HG03378 (cell line): Measurements from ENCODE around the gene PLIN5.
"Not testable (repeated sequence)": the region's sequence is repeated elsewhere in the genome, so short reads cannot be mapped to it uniquely, and the experiment has no call there.

Experiments
- ATAC-seq: cut with Tn5 transposase; IDR thresholded peaks from one replicate; pipeline ENCODE4 v1.9.1; 2021; ENCODE audit warnings: mild to moderate bottlenecking, moderate library complexity; ENCODE audit not compliant: unreplicated experiment

Gene PLIN5

GRCh38 chr19:4568886-4569285 lies 33.9 kb upstream of the PLIN5 start:
- ATAC-seq = no peak

DNA sequence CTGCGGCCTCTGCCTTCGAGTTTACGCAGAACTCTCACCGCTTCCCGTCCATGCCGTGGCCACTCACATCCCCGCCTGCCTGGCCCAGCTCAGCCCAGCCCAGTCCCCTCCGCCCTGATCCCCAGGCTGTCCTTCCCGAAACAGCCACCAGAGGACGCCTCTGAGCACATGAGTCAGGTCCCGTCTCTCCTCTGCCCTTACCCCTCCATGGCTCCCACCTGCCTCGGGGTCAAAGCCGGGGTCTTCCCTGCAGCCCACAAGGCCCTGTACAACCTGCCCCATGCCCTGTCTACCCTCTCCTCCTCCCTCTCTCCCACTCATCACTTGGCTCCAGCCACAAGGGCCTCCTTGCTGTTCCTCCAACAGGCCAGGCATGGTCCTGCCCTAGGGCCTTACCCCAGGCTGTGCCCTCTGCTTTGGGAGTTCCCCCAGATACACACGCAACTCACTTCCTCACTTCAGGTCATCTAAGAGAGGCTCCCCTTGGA lies 32.6 kb upstream of the PLIN5 start:
- ATAC-seq = no peak

- no peak for ATAC-seq
These were observed 31.5 kb upstream of the PLIN5 start for GRCh38 chr19:4566402-4567051.

DNA sequence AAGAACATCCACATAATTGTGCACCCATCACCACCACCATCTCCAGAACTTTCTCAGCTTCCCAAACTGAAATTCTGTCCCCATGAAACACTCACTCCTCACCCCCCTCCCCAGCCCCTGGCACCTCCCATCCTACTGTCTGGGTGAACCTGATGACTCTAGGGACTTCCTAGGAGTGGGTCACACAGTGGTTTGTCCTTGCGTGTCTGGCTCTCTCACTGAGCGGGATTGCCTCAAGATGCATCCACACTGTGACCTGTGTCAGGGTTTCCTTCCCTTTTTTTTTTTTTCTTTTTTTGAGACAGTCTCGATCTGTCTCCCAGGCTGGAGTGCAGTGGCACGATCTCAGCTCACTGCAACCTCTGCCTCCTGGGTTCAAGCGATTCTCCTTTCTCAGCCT lies 28.5 kb upstream of the PLIN5 start:
- not testable (repeated sequence) for ATAC-seq

DNA sequence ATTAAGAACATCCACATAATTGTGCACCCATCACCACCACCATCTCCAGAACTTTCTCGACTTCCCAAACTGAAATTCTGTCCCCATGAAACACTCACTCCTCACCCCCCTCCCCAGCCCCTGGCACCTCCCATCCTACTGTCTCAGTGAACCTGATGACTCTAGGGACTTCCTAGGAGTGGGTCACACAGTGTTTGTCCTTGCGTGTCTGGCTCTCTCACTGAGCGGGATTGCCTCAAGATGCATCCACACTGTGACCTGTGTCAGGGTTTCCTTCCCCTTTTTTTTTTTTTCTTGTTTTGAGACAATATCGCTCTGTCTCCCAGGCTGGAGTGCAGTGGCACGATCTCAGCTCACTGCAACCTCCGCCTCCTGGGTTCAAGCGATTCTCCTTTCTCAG lies 27.1 kb upstream of the PLIN5 start:
- ATAC-seq = not testable (repeated sequence)

DNA sequence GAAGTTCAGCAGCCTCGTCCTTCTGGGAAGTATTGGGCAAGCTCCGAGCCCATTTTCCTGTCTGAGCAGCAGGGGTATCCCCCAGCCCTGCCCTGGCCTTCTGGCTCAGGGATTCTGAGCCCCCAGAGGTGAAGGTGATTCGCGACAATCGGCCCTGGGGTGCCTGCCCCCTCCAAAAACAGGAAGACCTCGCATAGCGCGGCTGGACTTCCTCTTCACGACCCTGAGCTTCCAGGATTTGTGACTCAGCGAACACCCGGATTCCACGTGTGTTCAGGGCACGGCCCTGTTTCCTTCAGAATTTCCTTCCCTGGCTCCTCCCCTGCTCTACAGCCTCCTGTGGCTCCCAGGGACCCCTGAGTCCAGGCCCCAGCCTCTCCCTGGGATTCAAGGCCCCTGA lies 24.5 kb upstream of the PLIN5 start, which contains the start of gene SEMA6B:
Gene SEMA6B (minus strand): TSS at position 116 of the 400 bp plus-strand sequence. CDS start 1,227 bp downstream, outside the sequence.
- no peak for ATAC-seq

DNA sequence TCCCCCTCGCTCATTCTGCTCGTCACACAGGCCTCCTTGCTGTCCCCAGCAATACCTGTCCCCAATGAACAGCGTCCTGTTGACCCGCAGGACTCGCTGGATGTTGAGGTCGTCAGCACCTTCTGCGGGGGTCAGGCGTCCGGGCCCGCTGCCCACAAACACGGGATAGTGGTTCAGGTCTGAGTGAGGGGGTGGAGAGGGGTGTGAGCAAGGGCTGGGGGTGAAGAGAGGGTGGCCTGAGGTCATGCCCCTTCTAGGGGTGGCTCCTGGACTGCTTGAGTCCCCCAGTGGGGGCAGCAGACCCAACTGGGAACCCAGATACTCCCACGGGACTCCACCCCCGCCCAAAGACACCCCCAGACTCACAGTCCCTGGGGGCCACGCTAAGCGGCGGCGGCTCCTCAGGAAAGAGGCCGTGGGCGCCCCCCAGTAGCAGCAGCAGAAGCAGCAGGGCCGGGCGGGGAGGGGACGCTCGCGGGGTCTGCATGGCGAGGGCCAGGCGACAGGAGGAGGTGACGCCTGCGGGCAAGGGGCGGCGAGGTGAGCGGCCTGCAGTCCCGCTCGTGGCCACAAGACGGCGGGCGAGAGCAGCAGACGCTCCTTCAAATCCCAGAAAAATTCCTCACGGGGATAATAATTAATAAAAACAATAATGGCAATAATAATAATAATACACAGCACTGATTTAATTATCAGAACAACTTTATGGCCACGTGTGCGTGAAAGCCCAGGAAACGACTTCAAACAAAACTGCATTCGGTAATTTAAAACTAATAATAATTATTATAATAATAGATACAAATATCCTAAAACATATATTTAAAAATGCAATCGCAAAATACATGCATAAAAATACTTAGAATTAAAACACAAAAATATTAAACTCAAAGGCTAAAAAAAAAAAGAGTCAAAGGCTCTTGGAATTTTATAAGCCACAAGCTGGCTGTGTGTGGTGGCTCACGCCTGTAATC lies 23.2 kb upstream of the PLIN5 start:
- no peak for ATAC-seq

DNA sequence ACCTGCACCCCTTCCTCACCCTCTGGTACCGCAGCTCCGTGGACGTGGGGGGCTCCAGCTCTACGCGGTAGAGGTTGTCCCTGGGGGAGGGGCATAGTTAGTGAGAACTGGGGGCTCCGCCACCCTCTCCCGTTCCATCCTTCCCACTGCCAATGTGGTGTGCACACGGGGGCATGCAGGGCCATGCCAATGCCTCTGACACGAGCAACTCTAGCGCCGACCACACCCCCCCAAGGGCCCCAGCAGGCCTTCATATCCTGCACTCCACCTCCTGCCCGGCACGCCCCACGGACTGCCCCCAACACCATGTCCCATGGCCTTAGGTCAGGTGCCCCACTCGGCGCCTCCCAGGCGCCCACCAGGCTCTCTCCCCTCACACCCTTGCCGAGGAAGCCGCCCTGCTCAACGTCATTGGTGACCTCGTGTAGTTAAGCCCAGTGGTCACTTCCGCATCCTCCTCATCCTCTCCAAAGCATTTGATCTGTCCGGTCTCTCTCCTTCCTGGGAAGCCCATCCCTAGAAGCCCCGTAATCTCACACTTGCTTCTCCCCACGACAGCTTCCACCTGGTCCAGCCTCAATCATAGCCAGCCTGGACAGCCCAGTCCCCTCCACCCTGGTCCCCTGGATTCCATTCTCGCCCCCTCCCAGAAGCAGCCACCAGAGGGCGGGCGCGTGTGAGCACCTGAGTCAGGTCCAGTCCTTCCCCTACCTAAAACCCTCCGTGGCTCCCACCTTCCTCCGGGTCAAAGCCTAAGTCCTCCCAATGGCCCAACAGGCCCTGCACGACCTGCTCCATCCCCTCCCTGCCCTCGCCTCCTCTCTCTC lies 22.3 kb upstream of the PLIN5 start:
- ATAC-seq = no peak

DNA sequence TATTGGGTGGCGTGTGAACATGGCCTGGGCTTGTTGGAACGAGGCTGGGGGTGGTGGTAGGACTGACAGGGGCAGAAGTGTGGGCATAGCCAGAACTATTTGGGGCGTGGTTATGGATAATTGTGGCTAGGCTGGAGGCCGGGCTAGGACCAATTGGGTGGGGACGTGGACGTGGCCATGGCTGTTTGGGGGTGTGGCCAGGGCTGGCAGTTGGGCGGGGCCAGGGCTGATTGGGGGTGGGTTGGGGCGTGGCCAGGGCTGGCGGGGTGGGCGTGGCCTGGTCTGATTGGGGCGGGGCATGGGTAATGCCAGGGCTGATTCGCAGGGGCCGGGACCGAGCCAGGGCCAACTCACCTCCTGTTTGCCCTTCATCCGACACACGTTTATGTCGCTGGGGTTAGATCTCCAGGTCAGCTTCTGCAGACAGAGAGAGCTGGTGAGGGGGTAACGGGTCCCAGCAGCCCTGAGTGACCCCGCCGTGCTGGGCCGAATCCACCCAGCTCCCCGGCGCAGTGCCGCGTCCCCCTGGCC lies 21.6 kb upstream of the PLIN5 start:
- no peak for ATAC-seq

- no peak for ATAC-seq
These were observed 20.9 kb upstream of the PLIN5 start for GRCh38 chr19:4555657-4556561.

DNA sequence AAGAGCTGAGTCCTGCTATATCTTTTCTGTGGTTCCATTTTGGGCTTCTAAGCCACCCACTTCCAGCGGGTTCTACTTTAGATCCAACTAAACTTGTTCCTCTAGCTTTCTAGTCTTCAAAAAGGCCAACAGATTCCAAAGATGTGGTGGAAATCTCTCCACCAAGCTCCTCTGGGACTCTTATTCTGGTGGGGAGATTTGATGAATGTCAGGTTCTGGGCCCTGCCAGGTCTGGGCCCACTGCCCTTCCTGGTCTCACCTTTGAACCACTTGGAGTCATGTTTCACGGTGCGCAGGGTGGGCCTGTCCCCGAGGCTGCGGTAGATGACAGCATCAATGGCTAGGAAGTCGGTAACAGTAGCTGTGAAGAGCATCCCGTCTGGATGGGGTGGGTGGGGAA lies 19.7 kb upstream of the PLIN5 start:
- no peak for ATAC-seq

DNA sequence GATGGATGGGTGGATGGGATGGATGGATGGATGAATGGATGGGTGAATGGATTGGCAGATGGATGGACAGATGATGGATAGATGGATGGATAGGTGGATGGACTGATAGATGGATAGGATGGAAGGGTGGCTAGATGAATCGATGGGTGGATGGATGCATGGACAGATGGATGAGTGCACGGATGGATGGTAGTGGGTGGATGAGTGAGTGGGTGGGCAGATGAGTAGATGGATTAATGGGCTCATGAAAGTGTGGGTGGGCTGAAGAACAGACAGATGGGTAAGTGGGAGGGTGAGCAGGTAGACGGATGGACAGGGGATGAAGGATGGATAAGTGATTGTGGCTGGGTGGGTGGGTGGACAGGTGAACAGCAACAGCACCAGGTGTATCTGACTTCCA lies 18.8 kb upstream of the PLIN5 start:
- no peak for ATAC-seq

DNA sequence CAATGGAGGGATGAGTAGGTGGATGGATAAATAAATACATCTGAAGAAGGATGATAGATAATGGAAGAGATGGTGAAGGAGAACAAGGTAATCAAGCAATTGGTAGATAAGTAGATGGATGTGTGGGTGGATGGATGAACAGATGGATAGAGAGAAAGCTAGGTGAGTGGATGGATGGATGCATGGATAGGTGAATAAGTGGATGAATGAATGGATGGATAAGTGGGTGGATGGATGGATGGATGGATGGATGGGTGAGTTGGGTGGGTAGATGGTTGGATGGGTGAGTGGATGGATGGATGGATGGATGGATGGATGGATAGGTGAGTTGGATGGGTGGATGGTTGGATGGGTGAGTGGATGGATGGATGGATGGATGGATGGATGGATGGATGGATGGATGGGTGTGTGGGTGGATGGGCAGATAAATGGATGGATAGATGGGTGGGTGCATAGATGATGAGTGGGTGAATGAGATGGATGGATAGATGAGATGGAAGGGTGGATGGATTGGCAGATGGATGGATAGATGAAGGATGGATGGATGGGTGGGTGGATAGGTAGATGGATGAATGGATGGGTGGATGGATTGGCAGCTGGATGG lies 18.2 kb upstream of the PLIN5 start:
- ATAC-seq = no peak

GRCh38 chr19:4552525-4552819 lies 17.4 kb upstream of the PLIN5 start:
- no peak for ATAC-seq

- no peak for ATAC-seq
These were observed 15.5 kb upstream of the PLIN5 start for GRCh38 chr19:4550479-4551050.

DNA sequence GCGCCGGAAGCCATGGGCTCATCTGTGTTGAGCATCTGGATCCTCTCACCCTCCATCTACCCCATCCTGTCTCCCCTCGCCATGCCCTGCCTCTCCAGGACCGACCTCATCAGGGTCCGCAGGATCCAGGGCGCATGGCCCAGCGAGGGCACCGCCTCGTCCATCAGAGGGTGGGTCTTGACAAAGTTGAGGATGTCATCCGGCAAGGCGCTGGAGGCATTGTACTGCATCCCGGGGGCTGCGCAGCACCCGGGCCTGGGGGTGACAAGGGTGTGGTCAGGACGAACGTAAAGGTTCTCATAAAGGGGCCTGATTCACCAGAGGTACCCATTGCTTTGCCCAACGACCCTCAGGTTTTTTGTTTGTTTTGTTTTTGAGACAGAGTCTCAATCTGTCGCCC lies 15.0 kb upstream of the PLIN5 start:
- no peak for ATAC-seq

GRCh38 chr19:4548238-4548584 lies 13.2 kb upstream of the PLIN5 start:
- no peak for ATAC-seq

- no peak for ATAC-seq
These were observed 12.5 kb upstream of the PLIN5 start for GRCh38 chr19:4547303-4548237.
